GM12878 (cell line): ENCODE results near the gene MBD3L5. TPM values are rescaled to one million over a fixed set of nuclear protein-coding genes. Genes with fewer than 3 reads are reported as not detected.

ENCODE experiments used
- ATF7 ChIP-seq: fragments of 450-650 bp; IDR thresholded peaks from 2 replicates; pipeline ENCODE4 v1.6.1; 2016; ENCODE audit warnings: low read depth, mild to moderate bottlenecking
- HSF1 ChIP-seq: fragments of 150-350 bp; IDR thresholded peaks from 2 replicates; pipeline ENCODE4 v1.6.1; 2014; ENCODE audit warnings: mild to moderate bottlenecking, low read depth, low read length
- JUNB ChIP-seq: IDR thresholded peaks from 2 replicates; pipeline ENCODE4 v1.6.1; 2016; ENCODE audit warnings: antibody characterized with exemption, mild to moderate bottlenecking
- MEF2B ChIP-seq: fragments of 450-650 bp; IDR thresholded peaks from 2 replicates; pipeline ENCODE4 v1.6.1; 2018; ENCODE audit warnings: mild to moderate bottlenecking, moderate library complexity; ENCODE audit not compliant: partially characterized antibody, poor library complexity, severe bottlenecking
- POLR2AphosphoS2 ChIP-seq: IDR thresholded peaks from 2 replicates; pipeline ENCODE4 v1.6.1; 2011; ENCODE audit warnings: low read depth, mild to moderate bottlenecking, low read length, improper control_type of control experiment, moderate library complexity
- POU2F2 ChIP-seq: IDR thresholded peaks from 3 replicates; pipeline ENCODE4 v1.6.1; 2011; ENCODE audit warnings: low read depth, mild to moderate bottlenecking, low read length, borderline replicate concordance
- PRDM15 ChIP-seq: fragments of 450-650 bp; formaldehyde crosslinking; IDR thresholded peaks from 2 replicates; pipeline ENCODE4 v1.4.0; 2020; ENCODE audit warnings: mild to moderate bottlenecking, moderate library complexity
- SKIL ChIP-seq: fragments of 450-650 bp; IDR thresholded peaks from 2 replicates; pipeline ENCODE4 v1.6.1; 2017; ENCODE audit warnings: mild to moderate bottlenecking, low read depth, inconsistent platforms; ENCODE audit not compliant: poor library complexity, severe bottlenecking
- TARDBP ChIP-seq: IDR thresholded peaks from 2 replicates; pipeline ENCODE4 v1.6.1; 2016; ENCODE audit warnings: borderline replicate concordance
- TBL1XR1 ChIP-seq: IDR thresholded peaks from 2 replicates; pipeline ENCODE4 v1.6.1; 2012; ENCODE audit warnings: low read depth, low read length, improper control_type of control experiment
- ZBTB11 ChIP-seq: fragments of 450-650 bp; formaldehyde crosslinking; IDR thresholded peaks from 2 replicates; pipeline ENCODE4 v1.5.0; 2022; ENCODE audit warnings: mild to moderate bottlenecking, missing genetic modification characterization
- ZBTB40 ChIP-seq: fragments of 450-650 bp; IDR thresholded peaks from 2 replicates; pipeline ENCODE4 v1.6.1; 2016; ENCODE audit warnings: mild to moderate bottlenecking, moderate library complexity, borderline replicate concordance
- polyA plus RNA-seq, 11 experiments: library from polyadenylated mRNA; depleted of rRNA in 4 of 11; unstranded in 6 of 11; stranded (reverse) in 5 of 11; fragments of >200 nt; fragmentation: Nextera tagmentation in 4 of 11; fragmentation: Illumina TruSeq in 1 of 11; extraction: Ambion mirVana in 4 of 11; extraction: Trizol in 1 of 11; gene quantifications; 1 replicate in 1 of 11; 2 replicates in 10 of 11; pipeline versions ENCODE4 v1.2.1 to v1.2.3, GENCODE V29; 2011 to 2016; ENCODE audit warnings: inconsistent platforms in 2 of 11, missing spikeins in 2 of 11, low read depth in 1 of 11
- total RNA-seq, 4 experiments: library from RNA; depleted of rRNA in 3 of 4; stranded (reverse); fragments of >200 nt in 3 of 4; fragmentation: Illumina TruSeq in 1 of 4; extraction: Trizol in 1 of 4; gene quantifications; 2 replicates each; pipeline versions ENCODE4 v1.2.1 to v1.2.3, GENCODE V29; 2013 to 2021

MBD3L5 gene
- total and polyA plus RNA-seq, 10 of the 15 experiments (the other 5 are each of a cell fraction or from before 2014, with no cell fraction given), result not detected

- TF ChIP-seq ZBTB11 (CRISPR knock-in tag) (no peak), POU2F2 (no peak), JUNB (no peak), MEF2B (peak; percentile 91), SKIL (peak; percentile 32), POLR2AphosphoS2 (no peak), ZBTB40 (no peak), HSF1 (no peak), TBL1XR1 (no peak), ATF7 (no peak), PRDM15 (0 out of 2 replicates have a peak, but pooled peaks have one; percentile 42), TARDBP (no peak)
These were observed 33.6 kb upstream of the MBD3L5 start (continued) for GRCh38 chr19:6996810-6997209.
